Kidney glomerular epithelial cell (primary cell): ENCODE data around the gene DOCK11.
"Not testable (repeated sequence)": the region's sequence is repeated elsewhere in the genome, so short reads cannot be mapped to it uniquely, and the experiment has no call there.

Source experiments
- DNase-seq: peaks from one replicate; lab custom pipeline; 2025; lab: John Stamatoyannopoulos, UW

DOCK11 gene

DNA sequence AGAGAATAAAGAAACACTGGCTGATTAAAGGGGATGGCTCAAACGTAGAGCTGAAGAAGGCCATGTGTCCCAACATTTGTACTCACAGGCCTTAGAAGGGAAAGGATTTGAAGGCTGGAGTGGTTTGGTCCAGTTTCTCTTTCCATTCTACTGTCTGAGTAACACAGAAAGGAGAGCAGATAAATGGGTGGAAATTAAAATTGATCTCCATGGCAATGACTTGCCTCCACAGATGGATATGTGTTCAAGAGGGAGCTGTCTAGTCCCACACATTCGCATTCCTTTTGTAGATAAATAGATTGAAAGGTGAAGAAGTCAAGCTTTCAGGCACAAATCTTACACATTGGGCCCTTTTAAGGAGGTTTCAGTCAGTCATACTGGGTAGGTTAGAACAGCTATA lies 74.6 kb downstream of the DOCK11 start:
- DNase-seq: no peak

DNA sequence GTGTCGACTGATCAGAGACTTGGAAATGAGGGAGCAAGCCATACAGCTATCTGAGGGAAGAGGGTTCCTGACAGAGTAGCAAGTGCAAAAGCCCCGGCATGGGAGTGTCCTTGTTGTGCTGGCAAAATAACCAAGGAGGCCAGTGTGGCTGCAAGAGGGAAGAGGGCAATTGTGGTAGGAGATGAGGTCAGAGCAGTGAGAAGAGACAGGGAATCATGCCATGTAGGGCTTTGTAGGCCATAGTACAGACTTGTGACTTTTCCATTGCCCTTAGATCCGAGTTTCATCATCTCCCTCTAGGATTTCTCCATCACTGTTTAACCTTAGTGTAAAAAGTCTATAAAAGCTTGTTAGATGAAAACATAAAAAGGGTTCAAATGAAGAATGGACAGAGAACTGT lies 76.2 kb downstream of the DOCK11 start:
- no peak for DNase-seq

DNA sequence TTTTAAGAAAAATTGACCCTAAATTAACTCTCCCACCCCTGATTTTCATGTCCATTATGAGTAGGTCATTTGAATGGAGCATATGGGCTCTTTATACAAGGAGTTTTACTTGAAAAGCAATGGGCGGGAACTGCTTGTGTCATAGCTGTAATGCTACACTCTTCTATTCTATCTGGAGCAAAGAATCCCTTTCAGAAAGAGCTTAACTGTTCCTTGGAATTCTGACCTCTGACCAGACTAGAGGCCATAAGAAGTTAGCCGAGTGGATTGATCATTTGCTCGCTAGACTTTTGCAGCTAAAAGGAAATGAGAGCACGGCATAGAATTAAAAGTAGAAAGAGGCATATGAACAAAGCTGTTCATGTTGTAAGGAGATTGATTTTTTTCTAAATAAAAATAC lies 79.1 kb downstream of the DOCK11 start:
- no peak for DNase-seq

DNA sequence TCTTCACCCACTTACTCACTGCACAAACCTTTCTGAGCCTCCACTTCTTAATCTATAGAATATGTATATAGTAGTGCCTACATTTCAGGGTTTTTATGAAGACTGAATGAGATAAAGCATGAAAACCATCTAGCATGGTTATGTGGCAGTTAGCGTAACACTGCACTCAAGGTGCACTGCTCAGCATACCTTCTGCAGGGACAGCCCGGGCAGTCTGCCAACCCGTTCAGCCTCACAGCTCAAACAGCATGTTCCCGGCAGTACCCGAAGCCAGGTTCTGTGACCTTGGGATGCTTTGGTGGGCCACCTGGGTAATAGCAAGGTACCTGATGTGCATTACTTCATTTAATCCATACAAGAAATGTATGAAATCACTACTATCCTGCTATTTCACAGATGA lies 81.4 kb downstream of the DOCK11 start:
- DNase-seq: no peak

DNA sequence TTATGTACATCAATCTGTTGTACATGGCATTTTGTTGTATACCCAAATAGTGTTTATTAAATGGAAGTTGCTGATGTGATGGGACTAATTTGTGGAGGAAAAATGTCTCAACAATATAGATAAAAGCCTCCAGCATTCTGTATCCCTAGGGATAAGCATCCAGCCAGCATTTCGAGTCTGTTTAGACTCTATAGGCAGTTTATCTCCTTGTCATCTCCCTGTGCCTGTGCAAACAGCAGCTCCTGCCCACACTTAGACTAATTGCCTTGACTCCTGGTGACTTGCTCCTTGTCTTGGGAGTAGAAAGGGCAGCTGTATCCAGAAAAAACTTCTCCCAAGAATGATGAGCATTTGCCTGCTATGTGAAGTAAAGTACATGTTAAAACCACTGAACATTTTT lies 83.8 kb downstream of the DOCK11 start:
- no peak for DNase-seq

DNA sequence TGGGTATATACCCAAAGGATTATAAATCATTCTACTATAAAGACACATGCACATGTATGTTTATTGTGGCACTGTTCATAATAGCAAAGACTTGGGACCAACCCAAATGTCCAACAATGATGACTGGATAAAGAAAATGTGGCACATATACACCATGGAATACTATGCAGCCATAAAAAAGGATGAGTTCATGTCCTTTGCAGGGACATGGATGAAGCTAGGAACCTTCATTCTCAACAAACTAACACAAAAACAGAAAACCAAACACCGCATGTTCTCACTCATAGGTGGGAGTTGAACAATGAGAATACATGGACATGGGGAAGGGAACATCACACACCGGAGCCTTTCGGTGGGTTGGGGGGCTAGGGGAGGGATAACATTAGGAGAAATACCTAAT lies 87.3 kb downstream of the DOCK11 start:
- DNase-seq: not testable (repeated sequence)

DNA sequence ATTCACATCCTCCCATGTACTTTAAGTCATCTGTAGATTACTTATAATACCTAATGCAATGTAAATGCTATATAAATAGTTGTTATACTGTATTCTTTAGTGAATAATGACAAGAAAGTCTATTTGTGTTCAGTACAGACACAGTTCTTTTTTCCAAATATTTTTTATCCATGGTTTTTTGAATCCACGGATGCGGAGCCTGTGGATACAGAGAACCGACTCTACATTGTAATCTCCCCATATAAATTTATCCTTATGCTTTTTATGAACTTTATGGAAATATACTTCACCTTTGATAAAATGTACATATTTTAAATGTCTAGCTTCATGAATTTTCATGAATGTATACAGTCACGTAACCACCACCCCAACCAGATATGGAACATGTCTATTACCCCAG lies 88.2 kb downstream of the DOCK11 start:
- no peak for DNase-seq

DNA sequence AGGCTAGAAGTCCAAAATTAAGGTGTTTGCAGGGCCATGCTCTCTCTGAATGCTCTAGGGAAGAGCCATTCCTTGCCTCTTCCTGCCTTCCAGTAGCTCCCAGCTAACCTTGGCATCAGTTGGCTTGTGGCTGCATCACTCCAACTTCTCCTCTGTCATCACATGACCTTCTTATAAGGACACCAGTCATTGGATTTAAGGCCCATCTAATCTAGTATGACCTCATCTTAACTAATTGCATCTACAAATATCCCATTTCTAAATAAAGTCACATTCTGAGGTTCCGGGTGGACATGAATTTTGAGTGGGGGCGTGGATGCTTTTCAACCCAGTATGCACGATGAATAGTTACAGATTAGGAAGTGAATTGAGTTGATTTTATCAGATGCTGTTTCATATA lies 89.7 kb downstream of the DOCK11 start:
- no peak for DNase-seq

DNA sequence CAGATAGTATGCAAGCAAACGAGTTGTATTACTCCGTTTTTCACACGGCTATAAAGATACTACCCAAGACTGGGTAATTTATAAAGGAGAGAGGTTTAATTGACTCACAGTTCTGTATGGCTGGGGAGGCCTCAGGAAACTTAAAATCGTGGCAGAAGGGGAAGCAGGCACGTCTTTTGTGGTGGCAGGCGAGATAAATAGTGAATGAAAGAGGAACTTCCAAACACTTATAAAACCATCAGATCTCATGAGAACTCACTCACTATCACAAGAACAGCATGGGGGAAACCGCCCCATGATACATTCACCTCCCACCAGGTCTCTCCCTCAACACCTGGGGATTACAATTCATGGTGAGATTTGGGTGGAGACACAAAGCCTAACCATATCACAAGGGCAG lies 90.6 kb downstream of the DOCK11 start:
- DNase-seq: not testable (repeated sequence)

DNA sequence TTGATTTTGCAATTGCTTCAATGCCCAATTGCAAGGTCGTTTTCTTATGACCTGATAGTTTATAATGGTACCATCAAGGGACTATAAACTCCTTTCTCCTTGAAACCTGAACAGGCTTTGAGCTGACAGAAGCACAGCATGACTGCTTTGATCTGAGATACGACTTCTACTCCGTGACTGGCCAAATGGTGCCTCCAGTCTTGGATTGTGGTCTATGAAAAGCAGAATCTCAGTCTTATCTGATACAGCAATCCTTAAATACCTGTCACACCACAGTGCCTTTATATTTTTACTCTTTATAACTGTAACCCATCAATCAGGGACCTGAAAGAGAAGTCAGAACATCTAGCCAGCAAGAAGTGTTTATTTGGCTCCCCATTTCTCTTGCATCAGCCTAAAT lies 93.1 kb downstream of the DOCK11 start:
- DNase-seq: no peak

DNA sequence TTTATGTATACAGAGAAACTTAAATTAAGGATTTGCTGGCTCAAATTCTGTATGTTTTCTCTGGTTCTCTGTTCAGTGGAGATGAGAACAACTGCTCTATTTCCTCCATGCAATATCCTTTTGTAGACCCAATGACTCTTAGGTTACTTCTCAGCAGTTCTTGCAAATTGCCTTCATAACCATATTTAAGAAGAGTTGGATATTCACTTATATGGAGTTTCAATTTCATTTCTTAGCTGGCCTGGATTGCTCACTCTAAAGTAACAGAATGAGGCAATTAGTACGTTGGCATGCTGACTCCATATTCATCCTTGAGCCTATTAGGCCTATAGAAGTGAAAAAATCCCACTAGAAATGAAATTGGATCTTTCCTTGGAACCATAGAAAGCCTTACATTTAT lies 93.6 kb downstream of the DOCK11 start:
- no peak for DNase-seq

DNA sequence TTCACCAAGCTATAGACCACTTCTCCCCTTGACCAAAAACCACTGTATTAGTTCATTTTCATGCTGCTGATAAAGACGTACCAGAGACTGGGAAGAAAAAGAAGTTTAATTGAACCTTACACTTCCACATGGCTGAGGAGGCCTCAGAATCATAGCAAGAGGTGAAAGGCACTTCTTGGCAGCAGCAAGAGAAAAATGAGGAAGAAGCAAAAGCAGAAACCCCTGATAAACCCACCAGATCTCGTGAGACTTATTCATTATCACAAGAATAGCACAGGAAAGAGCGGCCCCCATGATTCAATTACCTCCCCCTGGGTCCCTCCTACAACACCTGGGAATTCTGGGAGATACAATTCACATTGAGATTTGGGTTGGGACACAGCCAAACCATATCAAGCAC lies 97.8 kb downstream of the DOCK11 start:
- DNase-seq: no peak

DNA sequence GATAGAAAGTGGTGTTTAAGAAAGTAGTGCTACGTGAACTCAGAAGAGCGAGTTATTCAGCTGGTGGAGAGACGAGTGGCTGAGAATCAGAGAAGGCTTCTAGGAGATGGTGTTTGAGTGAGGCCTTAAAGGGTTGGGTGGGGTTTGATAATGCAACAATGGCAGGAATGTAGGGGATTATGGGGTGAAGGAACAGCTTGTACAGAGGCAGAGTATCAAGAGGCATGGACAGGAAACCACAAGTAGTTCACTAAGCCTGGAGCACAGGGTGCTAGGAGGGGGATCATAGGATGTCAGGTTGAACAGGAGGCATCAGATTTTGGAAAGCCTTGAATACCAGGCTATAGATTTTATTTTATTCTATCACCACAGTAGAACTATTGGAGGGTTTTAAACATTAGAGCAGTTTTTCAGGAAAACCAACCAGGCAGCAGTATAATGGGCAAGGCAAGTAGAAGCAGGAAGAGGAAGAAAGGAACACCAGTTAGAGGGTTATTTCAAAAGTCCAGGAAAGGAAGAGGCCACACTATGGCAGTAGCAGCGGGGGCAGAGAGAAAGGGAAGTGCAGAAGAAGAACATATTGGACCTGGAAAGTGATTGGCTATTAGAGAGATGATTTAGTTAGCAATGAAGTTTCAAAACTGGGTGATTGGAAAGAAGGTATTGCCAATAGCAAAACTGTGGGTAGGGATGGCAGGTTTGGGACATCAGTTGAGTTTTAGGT lies 99.2 kb downstream of the DOCK11 start:
- DNase-seq: no peak

DNA sequence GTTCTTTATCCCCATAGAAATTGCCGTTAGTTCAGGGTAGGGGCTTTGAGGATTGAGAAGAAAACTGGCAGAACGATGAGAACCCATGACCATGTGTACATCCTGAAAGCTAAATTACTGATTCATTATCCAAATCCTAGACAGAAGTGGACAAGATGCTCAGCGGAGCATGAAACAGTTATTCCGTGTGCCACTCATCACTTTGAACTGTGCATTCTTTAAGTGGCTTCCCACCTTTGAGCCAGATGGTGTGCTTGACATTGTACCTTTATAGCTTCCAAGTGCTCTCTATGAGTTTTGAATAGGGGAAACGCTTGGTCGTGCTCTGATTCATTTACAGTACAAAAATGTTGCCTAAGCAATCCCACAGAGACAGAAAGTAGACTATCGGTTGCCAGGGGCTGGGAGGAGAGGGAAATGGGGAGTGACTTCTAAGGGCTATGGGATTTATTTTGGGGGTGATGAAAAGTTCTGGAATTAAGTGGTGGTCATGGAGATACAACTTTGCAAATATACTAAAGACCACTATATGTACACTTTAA lies 100.0 kb downstream of the DOCK11 start:
- DNase-seq: no peak

DNA sequence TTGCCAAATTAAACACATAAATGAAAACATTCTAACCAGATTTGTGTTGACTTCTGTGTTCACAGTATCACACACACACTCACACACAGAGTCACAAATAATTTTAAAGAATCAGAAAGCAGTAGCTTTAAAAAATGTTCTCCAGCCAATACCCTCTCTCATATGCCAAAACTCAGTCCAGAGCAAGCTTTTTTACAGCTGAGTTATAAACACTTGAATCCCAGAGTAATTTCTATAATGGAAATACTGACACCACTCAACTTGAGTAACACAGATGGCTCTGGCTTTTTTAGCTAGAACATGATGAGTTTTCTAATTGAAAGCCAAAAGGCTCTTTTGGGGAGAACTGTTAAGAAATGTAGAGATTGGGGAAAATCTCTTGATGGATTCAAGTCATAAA lies 100.8 kb downstream of the DOCK11 start:
- no peak for DNase-seq

DNA sequence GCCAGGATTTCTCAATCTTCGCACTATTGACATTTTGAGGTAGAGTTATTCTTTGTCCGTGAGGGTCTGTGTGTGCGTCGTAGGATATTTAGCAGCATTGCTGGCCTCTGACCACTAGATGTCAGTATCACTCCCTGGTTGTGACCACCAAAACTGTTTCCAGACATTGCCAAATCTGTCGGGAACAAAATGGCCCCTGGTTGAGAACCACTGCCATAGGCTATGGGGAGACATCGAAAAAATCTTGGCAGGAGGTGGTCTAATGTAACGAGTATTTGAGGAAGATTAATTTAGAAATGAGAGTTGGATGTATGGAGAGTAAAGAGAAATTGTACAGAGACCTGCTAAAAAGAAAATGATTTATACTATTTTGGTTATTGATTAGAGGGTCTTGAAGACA lies 108.4 kb downstream of the DOCK11 start:
- DNase-seq: no peak

DNA sequence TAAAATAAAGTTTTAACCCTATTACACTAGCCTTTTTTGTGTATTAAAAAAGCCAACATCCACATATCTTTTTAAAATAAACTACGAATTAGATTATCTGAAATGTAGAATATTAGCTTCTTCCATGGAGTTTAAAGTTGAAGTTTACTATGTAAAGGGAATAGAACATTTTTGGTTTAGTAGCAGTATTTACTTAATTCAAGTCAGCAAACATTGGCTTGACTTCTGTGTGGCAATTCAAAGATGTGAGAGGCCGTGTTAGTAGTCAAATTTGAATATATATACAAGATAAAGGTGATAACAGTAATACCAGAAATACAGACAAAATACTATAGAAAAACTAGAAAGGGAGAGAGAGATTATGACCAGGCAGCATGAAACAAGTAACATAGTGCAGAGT lies 116.7 kb downstream of the DOCK11 start:
- DNase-seq: no peak

DNA sequence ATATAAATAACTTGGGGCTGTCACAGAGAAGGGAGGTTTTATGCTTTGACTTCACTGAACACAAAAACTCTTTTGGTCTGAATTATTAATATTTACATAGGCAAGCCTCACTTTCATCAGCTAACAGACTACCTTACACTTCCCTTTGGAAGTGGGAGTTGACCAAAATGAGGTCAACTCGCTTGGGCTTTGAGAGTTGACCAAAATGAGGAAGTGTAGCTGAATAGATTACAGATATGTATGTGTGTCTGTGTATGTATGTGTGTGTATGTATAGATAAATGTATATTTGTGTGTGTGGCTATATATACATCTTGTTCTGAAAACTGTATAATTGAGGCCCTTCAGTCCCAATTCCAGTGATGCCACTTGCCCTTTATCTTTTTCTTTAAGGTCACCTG lies 118.5 kb downstream of the DOCK11 start:
- DNase-seq: no peak

DNA sequence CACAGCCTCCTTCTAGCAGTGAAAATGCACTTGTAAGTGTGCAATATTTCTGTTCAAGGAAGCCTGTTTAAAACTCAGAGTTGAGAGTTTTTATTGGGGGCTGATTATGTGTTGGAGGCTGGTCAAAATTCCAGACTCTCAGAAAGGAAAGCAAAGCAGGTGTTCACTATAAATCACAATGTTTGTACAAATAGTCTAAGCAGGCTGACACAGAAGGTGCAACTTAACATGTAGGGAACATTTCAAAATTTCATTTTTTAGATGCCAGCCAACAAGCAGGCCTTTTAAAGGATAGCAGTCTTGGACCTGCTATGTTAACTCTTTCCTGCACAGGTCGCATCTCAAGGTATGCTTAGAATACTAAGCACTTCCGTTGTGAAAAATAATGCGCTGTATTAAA lies 119.5 kb downstream of the DOCK11 start:
- DNase-seq: no peak

DNA sequence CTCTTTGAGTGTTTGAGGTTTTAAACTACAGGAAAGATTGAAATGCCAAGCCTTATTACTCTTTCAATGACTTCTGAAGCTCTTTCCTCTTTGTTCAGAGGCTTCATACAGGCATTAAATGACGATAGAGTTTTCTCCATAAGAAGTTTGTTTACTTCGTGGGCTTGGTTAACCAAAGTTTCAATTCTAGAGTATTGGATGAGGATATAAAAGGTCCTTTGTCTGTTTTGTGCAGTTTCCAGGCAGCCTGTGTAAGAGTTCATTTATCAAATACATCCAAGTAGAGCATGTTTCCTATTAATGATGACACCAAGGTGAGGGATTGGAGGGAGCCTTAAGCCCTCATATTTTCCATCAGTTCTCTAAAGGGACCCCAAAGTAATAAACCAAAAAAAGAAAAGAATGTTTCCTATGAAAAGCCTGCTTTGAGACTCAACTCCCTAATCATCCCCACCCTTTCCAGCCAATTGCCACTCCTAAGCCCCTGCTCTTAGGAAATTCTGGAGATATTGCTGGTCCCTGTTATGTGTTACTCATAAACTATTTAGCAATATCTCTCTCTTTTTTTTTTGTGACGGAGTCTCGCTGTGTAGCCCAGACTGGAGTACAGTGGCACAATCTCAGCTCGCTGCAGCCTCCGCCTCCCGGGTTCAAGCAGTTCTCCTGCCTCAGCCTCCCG lies 125.6 kb downstream of the DOCK11 start:
- DNase-seq: no peak

DNA sequence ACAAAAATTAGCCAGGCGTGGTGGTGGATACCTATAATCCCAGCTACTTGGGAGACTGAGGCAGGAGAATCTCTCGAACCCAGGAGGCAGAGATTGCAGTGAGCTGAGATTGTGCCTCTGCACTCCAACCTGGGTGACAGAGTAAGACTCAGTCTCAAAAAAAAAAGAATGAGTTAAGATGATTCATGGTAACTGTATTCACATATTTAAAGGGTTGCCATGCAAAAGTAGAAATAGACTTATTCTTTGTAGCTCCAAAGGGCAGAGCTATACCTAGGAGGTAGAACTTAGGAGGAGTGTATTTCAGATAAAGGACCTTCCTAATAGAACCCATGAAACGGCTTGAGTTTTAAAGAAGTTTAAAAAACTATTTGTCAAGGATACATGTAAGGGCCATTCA lies 127.4 kb downstream of the DOCK11 start:
- DNase-seq: no peak

DNA sequence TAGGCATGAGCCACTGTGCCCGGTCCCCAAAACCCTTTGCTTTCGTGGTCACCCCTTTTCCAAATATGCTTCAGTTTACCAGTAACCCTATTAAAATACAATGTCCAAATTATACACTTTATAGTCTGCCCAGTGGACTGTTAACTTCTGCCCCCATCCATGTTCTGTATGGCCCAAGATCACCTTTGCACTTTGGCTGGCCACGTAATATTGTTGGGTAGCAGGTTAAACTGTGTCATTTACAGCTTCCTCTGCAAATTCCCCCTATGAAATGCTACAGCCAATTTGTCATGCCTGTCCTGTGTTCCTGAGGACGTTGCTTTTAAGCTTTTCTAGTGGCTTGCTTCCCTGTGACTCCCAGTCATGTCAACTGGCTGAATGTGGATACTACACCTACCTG lies 130.7 kb downstream of the DOCK11 start:
- DNase-seq: no peak

DNA sequence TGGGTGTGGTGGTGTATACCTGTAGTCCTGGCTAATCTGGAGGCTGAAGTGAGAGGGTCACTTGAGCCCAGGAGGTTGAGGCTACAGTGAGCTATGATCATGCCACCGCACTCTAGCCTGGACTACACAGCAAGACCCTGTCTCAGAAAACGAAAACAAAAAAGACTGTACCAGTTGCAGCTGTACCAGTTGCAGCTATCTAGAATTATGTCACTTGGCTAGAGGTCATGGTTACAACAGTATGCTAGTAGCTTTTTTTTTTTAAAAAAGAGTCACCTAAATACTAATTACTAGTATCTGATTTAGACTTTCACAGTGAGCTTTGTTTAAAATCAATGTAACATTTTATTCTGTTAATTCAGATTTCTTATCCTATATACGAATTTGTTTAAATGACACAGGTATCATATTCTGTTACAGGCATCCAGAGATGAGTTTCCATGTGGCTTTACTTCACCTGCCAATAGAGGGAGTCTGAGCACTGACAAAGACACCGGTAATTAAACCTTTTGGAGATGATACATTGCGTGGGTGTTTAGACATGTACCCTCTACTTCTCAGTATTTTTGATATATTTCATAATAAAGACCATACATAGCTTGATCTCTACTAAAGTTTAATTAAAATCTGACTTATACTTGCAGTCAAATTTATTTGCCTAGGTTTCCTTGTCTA lies 131.6 kb downstream of the DOCK11 start:
- DNase-seq: no peak
